ENCODE measurements around the gene KLF15. TPM values are rescaled to one million over a fixed set of nuclear protein-coding genes. Genes with fewer than 3 reads are reported as not detected.

KLF15 gene
- polyA plus RNA-seq, 2 of the 4 experiments (the other 2 are of a cell fraction) = not detected

- DNase-seq (ENCODE audit: low read depth in 1 of 2, low spot score in 1 of 2) (no peak), FAIRE-seq (no peak), ATAC-seq (no peak)
- H3K27ac ChIP-seq = no peak overlapping the region
- H3K4me2 ChIP-seq = no peak overlapping the region
- H3K4me1 ChIP-seq = no peaks in the 10 kb centered on the region
- ChIA-PET CTCF (interaction anchor here (1.4 to 11.1 kb wide), 3 partner anchors 84 to 259 kb away, joined by 3 to 110 read pairs (median 3); partner anchors contain the start of gene ZXDC), POLR2A (no interaction called here)
- H3K9me3 ChIP-seq = no peaks in the 10 kb centered on the region
- no peak overlapping the region for H3K4me3 ChIP-seq
- 0% methylated on average over 1 of the region's 1 CpG for WGBS (ENCODE audit: missing lambda C conversion rate)
- TF ChIP-seq CTCF (IDR thresholded peaks at IDR 0.05) (no peak), NFE2L2 (conservative IDR thresholded peaks at IDR 0.05; ENCODE audit: low read length) (no peak), CEBPB (IDR thresholded peaks at IDR 0.05) (no peak), FOSB (CRISPR knock-in tag; IDR thresholded peaks at IDR 0.05) (no peak), TFCP2L1 (CRISPR knock-in tag; IDR thresholded peaks at IDR 0.05) (no peak), ELK1 (IDR thresholded peaks at IDR 0.05; ENCODE audit: low read depth, low read length) (no peak), PBX3 (IDR thresholded peaks at IDR 0.05) (no peak), HEYL (CRISPR knock-in tag; IDR thresholded peaks at IDR 0.05) (no peak), EHMT2 (IDR thresholded peaks at IDR 0.05; ENCODE audit: low read depth) (no peak), MAFK (IDR thresholded peaks at IDR 0.05; ENCODE audit: partially characterized antibody) (no peak), USF2 (IDR thresholded peaks at IDR 0.05) (no peak), CHD2 (IDR thresholded peaks at IDR 0.05; ENCODE audit: low read length, partially characterized antibody) (no peak), PHF8 (IDR thresholded peaks at IDR 0.05; ENCODE audit: borderline replicate concordance, low read depth) (no peak), ZFP36 (IDR thresholded peaks at IDR 0.05; ENCODE audit: borderline replicate concordance, partially characterized antibody) (no peak), RARB (CRISPR knock-in tag; IDR thresholded peaks at IDR 0.05) (no peak), ATOH8 (CRISPR knock-in tag; IDR thresholded peaks at IDR 0.05; ENCODE audit: low read depth) (no peak), BHLHE40 (IDR thresholded peaks at IDR 0.05; ENCODE audit: low read depth, low read length) (no peak)
These were observed 34.4 kb upstream of the KLF15 start for GRCh38 chr3:126391631-126392030.

- Histone ChIP-seq H3K4me2 (no peak overlapping the region), H3K27ac (no peak overlapping the region), H3K9me3 (no peaks in the 10 kb centered on the region), H3K4me1 (no peaks in the 10 kb centered on the region), H3K4me3 (no peak overlapping the region)
- TF ChIP-seq TFCP2L1 (CRISPR knock-in tag; IDR thresholded peaks at IDR 0.05) (no peak), HOXA7 (CRISPR knock-in tag; IDR thresholded peaks at IDR 0.05) (no peak), CEBPB (IDR thresholded peaks at IDR 0.05) (no peak), MAZ (IDR thresholded peaks at IDR 0.05; ENCODE audit: borderline replicate concordance, low read depth, low read length) (no peak), JUNB (IDR thresholded peaks at IDR 0.05) (no peak), RARB (CRISPR knock-in tag; IDR thresholded peaks at IDR 0.05) (no peak)
- WGBS (ENCODE audit: missing lambda C conversion rate) = 18% methylated on average over 3 of the region's 4 CpGs
- ATAC-seq = no peak
- DNase-seq (ENCODE audit: low read depth in 1 of 2, low spot score in 1 of 2) = no peak
- ChIA-PET CTCF (interaction anchor here (1.0 to 11.1 kb wide), 9 partner anchors 10 to 338 kb away, joined by 3 to 110 read pairs (median 4); no protein-coding TSS in a partner anchor), POLR2A (no interaction called here)
- FAIRE-seq = no peak
These were observed 33.5 kb upstream of the KLF15 start for GRCh38 chr3:126390751-126391150.
